ENCODE data around the gene LGALS4.
A peak's percentile ranks its signal among the peaks of the same experiment; 100 is the strongest.
"Not testable (repeated sequence)": the region's sequence is repeated elsewhere in the genome, so short reads cannot be mapped to it uniquely, and the experiment has no call there.

LGALS4 gene

GRCh38 chr19:38854961-38855360 is 42.2 kb upstream of the LGALS4 start:
- not testable (repeated sequence) for H4K20me1 ChIP-seq (ENCODE audit: insufficient read depth, low read length); H3K27ac ChIP-seq (ENCODE audit: low read length); H2AFZ ChIP-seq (ENCODE audit: low read length); H3K9ac ChIP-seq (ENCODE audit: low read length); H3K4me3 ChIP-seq (ENCODE audit: low read length); H3K36me3 ChIP-seq (replicated peaks; ENCODE audit: insufficient read depth, low read length); H3K9me3 ChIP-seq (replicated peaks; ENCODE audit: insufficient read depth, low read length); DNase-seq; H3K27me3 ChIP-seq (replicated peaks; ENCODE audit: insufficient read depth, low read length); H3K4me2 ChIP-seq (ENCODE audit: low read depth, low read length); H3K9me2 ChIP-seq (replicated peaks; ENCODE audit: insufficient read depth, low read length)
- Histone ChIP-seq H3K4me1 (ENCODE audit: low read length) (peaks cover 17% of the 10 kb centered on the region), H3K79me2 (ENCODE audit: low read length) (peaks cover 14% of the 10 kb centered on the region; the same call in 1 of the 2 replicates), H3F3A (ENCODE audit: insufficient read depth, low read length) (peaks cover 23% of the 10 kb centered on the region)

- Histone ChIP-seq H3K4me2 (ENCODE audit: low read depth, low read length) (peak overlapping the region; percentile 90), H3K27ac (ENCODE audit: low read length) (peak overlapping the region; percentile 96; the same call in 1 of the 2 replicates), H3K9me3 (replicated peaks; ENCODE audit: insufficient read depth, low read length) (no peaks in the 10 kb centered on the region), H2AFZ (ENCODE audit: low read length) (peak overlapping the region; percentile 40), H3K9ac (ENCODE audit: low read length) (peak overlapping the region; percentile 99), H3K9me2 (replicated peaks; ENCODE audit: insufficient read depth, low read length) (no peaks in the 10 kb centered on the region), H4K20me1 (ENCODE audit: insufficient read depth, low read length) (peaks cover 3% of the 10 kb centered on the region; the same call in 1 of the 2 replicates), H3K27me3 (replicated peaks; ENCODE audit: insufficient read depth, low read length) (no peaks in the 10 kb centered on the region), H3K36me3 (replicated peaks; ENCODE audit: insufficient read depth, low read length) (no peaks in the 10 kb centered on the region), H3K4me1 (ENCODE audit: low read length) (peaks cover 22% of the 10 kb centered on the region), H3F3A (ENCODE audit: insufficient read depth, low read length) (peaks cover 23% of the 10 kb centered on the region), H3K4me3 (ENCODE audit: low read length) (peak overlapping the region; percentile 68), H3K79me2 (ENCODE audit: low read length) (peaks cover 27% of the 10 kb centered on the region)
- no peak for TF ChIP-seq EZH2phosphoT487 (IDR thresholded peaks at IDR 0.05; ENCODE audit: low read length)
- TF ChIP-seq CTCF (IDR thresholded peaks at IDR 0.05; ENCODE audit: low read length) = no peak
- no peak for TF ChIP-seq EZH2 (optimal IDR thresholded peaks at IDR 0.05; ENCODE audit: low read depth, low read length)
- DNase-seq = no peak
Observed at GRCh38 chr19:38853214-38853613, 40.5 kb upstream of the LGALS4 start.

- H3K27ac ChIP-seq (ENCODE audit: low read length) = peak overlapping the region; percentile 96
- H3K36me3 ChIP-seq (replicated peaks; ENCODE audit: insufficient read depth, low read length) = no peaks in the 10 kb centered on the region
- H3F3A ChIP-seq (ENCODE audit: insufficient read depth, low read length) = peaks cover 19% of the 10 kb centered on the region
- peaks cover 17% of the 10 kb centered on the region for H3K4me1 ChIP-seq (ENCODE audit: low read length)
- peak overlapping the region; percentile 90 for H3K4me2 ChIP-seq (ENCODE audit: low read depth, low read length)
- H3K9me3 ChIP-seq (replicated peaks; ENCODE audit: insufficient read depth, low read length) = no peaks in the 10 kb centered on the region
- peak overlapping the region; percentile 99 for H3K9ac ChIP-seq (ENCODE audit: low read length)
- peak overlapping the region; percentile 40 for H2AFZ ChIP-seq (ENCODE audit: low read length)
- H3K9me2 ChIP-seq (replicated peaks; ENCODE audit: insufficient read depth, low read length) = no peaks in the 10 kb centered on the region
- no peaks in the 10 kb centered on the region for H3K27me3 ChIP-seq (replicated peaks; ENCODE audit: insufficient read depth, low read length)
- peak; percentile 64 for DNase-seq
- H4K20me1 ChIP-seq (ENCODE audit: insufficient read depth, low read length) = peaks cover 3% of the 10 kb centered on the region; the same call in 1 of the 2 replicates
- H3K4me3 ChIP-seq (ENCODE audit: low read length) = peak overlapping the region; percentile 68
- TF ChIP-seq EZH2 (optimal IDR thresholded peaks at IDR 0.05; ENCODE audit: low read depth, low read length) (no peak), CTCF (IDR thresholded peaks at IDR 0.05; ENCODE audit: low read length) (no peak), EZH2phosphoT487 (IDR thresholded peaks at IDR 0.05; ENCODE audit: low read length) (no peak)
- H3K79me2 ChIP-seq (ENCODE audit: low read length) = peaks cover 35% of the 10 kb centered on the region
Observed at GRCh38 chr19:38852231-38853044, 39.7 kb upstream of the LGALS4 start.

All from MM.1S (cell line).